ENCODE results near the gene CMSS1. TPM values are rescaled to one million over a fixed set of nuclear protein-coding genes. Genes with fewer than 3 reads are reported as not detected.

The CMSS1 gene
- total RNA-seq, 1 donor from 2014 or later: 34.8 TPM

DNA sequence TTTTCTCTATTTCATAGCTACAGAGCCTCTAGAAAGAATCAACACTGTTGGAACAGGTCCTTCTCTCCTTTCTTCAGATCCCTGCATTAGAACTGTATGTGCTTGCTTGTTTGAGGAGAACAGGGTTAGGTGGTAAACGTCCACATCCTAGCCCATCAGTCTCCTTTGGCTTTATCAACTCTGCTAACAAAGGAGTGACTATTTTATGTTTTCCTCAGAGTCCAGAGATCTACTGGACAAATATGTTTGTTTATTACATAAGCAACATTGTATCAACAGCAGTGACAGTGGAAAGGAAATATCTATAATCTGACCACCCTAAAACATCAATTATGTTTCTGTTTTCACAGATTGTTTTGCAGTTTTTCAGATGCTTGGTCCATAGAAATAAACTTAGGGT lies 39.6 kb downstream of the CMSS1 start:
- no peak for DNase-seq
- Histone ChIP-seq H3K27me3 (ENCODE audit: low read depth) (no peaks in the 10 kb centered on the region), H3K4me3 (no peak overlapping the region), H3K4me1 (peaks cover 81% of the 10 kb centered on the region), H3K36me3 (peaks cover 48% of the 10 kb centered on the region), H3K27ac (replicated peaks) (no peak overlapping the region), H3K9me3 (replicated peaks) (no peaks in the 10 kb centered on the region)
- no peak for TF ChIP-seq CTCF (IDR thresholded peaks at IDR 0.05; ENCODE audit: borderline replicate concordance)
- intact Hi-C loops (cut with micrococcal nuclease): no loop called here

DNA sequence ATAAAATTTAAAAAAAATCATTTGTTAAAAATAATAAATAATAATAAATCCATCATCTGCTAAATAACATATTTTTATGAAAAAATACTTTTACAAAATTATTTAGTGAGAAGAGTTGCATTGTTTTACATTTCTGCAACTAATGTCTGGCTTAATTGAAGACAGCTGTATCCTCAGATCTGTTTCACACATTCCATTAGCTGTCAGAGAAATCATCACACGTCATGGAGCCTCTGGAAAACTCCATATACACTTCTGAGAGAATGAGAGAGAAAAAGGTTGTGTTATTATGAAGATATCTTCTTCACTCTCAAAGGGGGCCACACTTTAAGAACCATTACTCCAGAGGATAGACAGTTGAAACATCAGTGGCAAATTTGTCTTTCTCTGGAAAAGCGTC lies 40.8 kb downstream of the CMSS1 start:
- Histone ChIP-seq H3K36me3 (peaks cover 57% of the 10 kb centered on the region), H3K4me1 (peaks cover 84% of the 10 kb centered on the region), H3K27ac (replicated peaks) (peak overlapping the region; percentile 6), H3K27me3 (ENCODE audit: low read depth) (no peaks in the 10 kb centered on the region), H3K4me3 (no peak overlapping the region), H3K9me3 (replicated peaks) (no peaks in the 10 kb centered on the region)
- intact Hi-C loops (cut with micrococcal nuclease): no loop called here
- no peak for TF ChIP-seq CTCF (IDR thresholded peaks at IDR 0.05; ENCODE audit: borderline replicate concordance)
- DNase-seq: no peak

DNA sequence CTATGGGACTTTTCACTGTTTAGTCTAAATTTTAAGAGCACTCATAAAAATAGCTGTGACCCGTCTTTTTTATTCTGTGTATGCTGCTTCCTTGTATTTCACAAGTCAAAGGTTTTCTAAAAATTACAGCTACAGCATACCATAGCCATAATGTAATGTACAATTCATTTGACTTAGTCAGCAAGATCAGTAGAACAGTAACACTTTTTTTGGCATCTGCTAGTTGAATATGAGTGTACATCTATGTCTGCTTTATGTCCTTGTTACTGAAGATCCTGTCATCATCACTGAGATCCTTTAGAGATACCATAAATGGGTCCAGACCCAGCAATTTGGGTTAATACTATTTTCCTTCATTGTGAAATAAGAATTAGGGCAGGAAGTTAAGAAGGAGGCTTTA lies 42.2 kb downstream of the CMSS1 start:
- H3K4me3 ChIP-seq: no peak overlapping the region
- H3K36me3 ChIP-seq: peaks cover 44% of the 10 kb centered on the region
- no peak for TF ChIP-seq CTCF (IDR thresholded peaks at IDR 0.05; ENCODE audit: borderline replicate concordance)
- H3K27ac ChIP-seq (replicated peaks): peak overlapping the region; percentile 43
- peaks cover 80% of the 10 kb centered on the region for H3K4me1 ChIP-seq
- intact Hi-C loops (cut with micrococcal nuclease): no loop called here
- H3K9me3 ChIP-seq (replicated peaks): no peaks in the 10 kb centered on the region
- no peak for DNase-seq
- no peaks in the 10 kb centered on the region for H3K27me3 ChIP-seq (ENCODE audit: low read depth)

GRCh38 chr3:99861216-99861615 lies 43.6 kb downstream of the CMSS1 start:
- no peak for TF ChIP-seq CTCF (IDR thresholded peaks at IDR 0.05; ENCODE audit: borderline replicate concordance)
- H3K27ac ChIP-seq (replicated peaks): peak overlapping the region; percentile 10
- H3K9me3 ChIP-seq (replicated peaks): no peaks in the 10 kb centered on the region
- peaks cover 37% of the 10 kb centered on the region for H3K36me3 ChIP-seq
- H3K4me3 ChIP-seq: no peak overlapping the region
- H3K4me1 ChIP-seq: peaks cover 92% of the 10 kb centered on the region
- intact Hi-C loops (cut with micrococcal nuclease): no loop called here
- no peaks in the 10 kb centered on the region for H3K27me3 ChIP-seq (ENCODE audit: low read depth)
- DNase-seq: no peak

GRCh38 chr3:99862208-99862607 lies 44.5 kb downstream of the CMSS1 start:
- no peaks in the 10 kb centered on the region for H3K27me3 ChIP-seq (ENCODE audit: low read depth)

More at GRCh38 chr3:99862208-99862607, 44.5 kb downstream of the CMSS1 start:
- Histone ChIP-seq H3K36me3 (peaks cover 32% of the 10 kb centered on the region), H3K4me1 (peaks cover 92% of the 10 kb centered on the region), H3K9me3 (replicated peaks) (no peaks in the 10 kb centered on the region), H3K4me3 (no peak overlapping the region), H3K27ac (replicated peaks) (no peak overlapping the region)
- TF ChIP-seq CTCF (IDR thresholded peaks at IDR 0.05; ENCODE audit: borderline replicate concordance): no peak
- no peak for DNase-seq
- intact Hi-C loops (cut with micrococcal nuclease): no loop called here

Measured in left ventricle myocardium inferior (tissue), 1 donor.